ENCODE data around the gene LCORL.

The LCORL gene

DNA sequence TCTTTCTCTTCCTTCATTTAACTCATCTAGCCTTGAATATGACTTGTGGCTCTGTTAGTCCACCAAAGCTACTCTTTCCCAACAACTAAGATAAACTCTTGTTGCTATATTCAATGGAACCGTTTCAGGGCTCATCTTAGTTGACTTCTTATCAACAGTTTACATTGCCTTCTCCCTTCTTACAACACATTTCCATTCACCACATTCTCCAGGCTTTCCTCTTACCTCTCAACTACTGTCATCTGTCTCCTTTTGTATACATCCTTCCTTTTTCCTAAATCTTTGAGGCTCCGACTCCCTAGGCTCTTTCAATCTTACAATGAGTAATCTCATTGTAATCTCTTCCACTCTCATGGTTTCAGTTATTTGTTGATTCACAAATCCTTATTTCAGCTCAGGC, 152.2 kb downstream of the LCORL start:
- TF ChIP-seq REST (IDR thresholded peaks at IDR 0.05; ENCODE audit: insufficient replicate concordance, low read depth) (no peak), GABPA (IDR thresholded peaks at IDR 0.05; ENCODE audit: low read depth) (no peak), CTCF (IDR thresholded peaks at IDR 0.05; ENCODE audit: insufficient read depth, low read length) (no peak), SPI1 (IDR thresholded peaks at IDR 0.05; ENCODE audit: borderline replicate concordance, low read depth) (no peak), POLR2AphosphoS5 (IDR thresholded peaks at IDR 0.05; ENCODE audit: low read depth) (no peak)
- Histone ChIP-seq H3K27ac (replicated peaks) (no peak overlapping the region), H3K4me3 (replicated peaks; ENCODE audit: insufficient read depth, low read length) (no peak overlapping the region), H3K27me3 (ENCODE audit: insufficient read depth, poor library complexity, severe bottlenecking) (no peaks in the 10 kb centered on the region)
- DNase-seq (ENCODE audit: low read depth in 1 of 2, low spot score in 1 of 2), result no peak

DNA sequence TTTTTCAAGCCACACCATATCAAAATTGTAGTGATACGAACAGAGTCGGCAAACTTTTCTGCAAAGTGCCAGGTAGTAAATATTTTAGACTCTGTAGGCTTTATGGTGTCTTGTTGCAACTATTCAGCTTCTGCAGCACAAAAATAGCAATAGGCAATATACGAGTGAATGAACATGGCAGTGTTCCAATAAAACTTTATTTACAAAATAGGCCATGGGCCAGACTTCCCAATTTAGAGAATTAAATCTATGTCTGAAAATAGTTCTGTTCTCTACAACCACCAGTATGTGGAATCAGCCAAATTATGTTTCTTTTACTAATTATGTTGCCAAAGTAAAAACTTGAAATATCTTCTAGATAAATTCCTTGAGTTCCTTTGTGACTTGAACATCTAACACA, 154.3 kb downstream of the LCORL start:
- no peak for TF ChIP-seq REST (IDR thresholded peaks at IDR 0.05; ENCODE audit: insufficient replicate concordance, low read depth)
- no peak for TF ChIP-seq GABPA (IDR thresholded peaks at IDR 0.05; ENCODE audit: low read depth)
- no peak for TF ChIP-seq POLR2AphosphoS5 (IDR thresholded peaks at IDR 0.05; ENCODE audit: low read depth)
- TF ChIP-seq CTCF (IDR thresholded peaks at IDR 0.05; ENCODE audit: insufficient read depth, low read length), result no peak
- TF ChIP-seq SPI1 (IDR thresholded peaks at IDR 0.05; ENCODE audit: borderline replicate concordance, low read depth), result no peak

DNA sequence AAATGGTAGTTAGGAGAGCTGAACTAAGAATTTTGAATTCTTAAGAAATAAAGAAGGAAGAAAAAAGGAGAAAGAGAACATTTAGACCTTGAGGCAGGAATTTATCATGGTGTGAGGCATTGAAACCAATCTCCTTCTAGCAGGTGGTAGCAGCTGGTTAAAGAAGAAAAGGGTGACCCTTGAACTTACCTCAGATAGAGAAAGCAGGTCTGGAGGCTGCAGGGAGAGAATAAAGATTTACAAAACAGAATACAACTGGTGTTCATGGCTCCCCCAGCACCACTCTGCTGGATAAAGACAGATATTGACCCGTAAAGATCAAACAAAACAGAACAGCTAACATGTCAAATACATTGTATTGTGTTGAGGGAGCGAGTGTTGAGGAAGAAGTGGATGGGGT, 154.7 kb downstream of the LCORL start:
- H3K27ac ChIP-seq (replicated peaks), result no peak overlapping the region
- no peak for DNase-seq (ENCODE audit: low read depth in 1 of 2, low spot score in 1 of 2)
- no peak overlapping the region for H3K4me3 ChIP-seq (replicated peaks; ENCODE audit: insufficient read depth, low read length)
- TF ChIP-seq SPI1 (IDR thresholded peaks at IDR 0.05; ENCODE audit: borderline replicate concordance, low read depth) (no peak), REST (IDR thresholded peaks at IDR 0.05; ENCODE audit: insufficient replicate concordance, low read depth) (no peak), POLR2AphosphoS5 (IDR thresholded peaks at IDR 0.05; ENCODE audit: low read depth) (no peak), CTCF (IDR thresholded peaks at IDR 0.05; ENCODE audit: insufficient read depth, low read length) (no peak), GABPA (IDR thresholded peaks at IDR 0.05; ENCODE audit: low read depth) (no peak)
- no peaks in the 10 kb centered on the region for H3K27me3 ChIP-seq (ENCODE audit: insufficient read depth, poor library complexity, severe bottlenecking)

More for the DNA sequence above, 154.3 kb downstream of the LCORL start:
- H3K4me3 ChIP-seq (replicated peaks; ENCODE audit: insufficient read depth, low read length), result no peak overlapping the region
- no peak for DNase-seq (ENCODE audit: low read depth in 1 of 2, low spot score in 1 of 2)
- H3K27ac ChIP-seq (replicated peaks), result no peak overlapping the region
- no peaks in the 10 kb centered on the region for H3K27me3 ChIP-seq (ENCODE audit: insufficient read depth, poor library complexity, severe bottlenecking)
